Measurements from ENCODE around the gene EVX2. TPM values are rescaled to one million over a fixed set of nuclear protein-coding genes. Genes with fewer than 3 reads are reported as not detected.

The EVX2 gene
- total RNA-seq, 1 donor from 2014 or later: not detected

- Mint-ChIP-seq H3K4me3 (ENCODE audit: low read depth) (no peak overlapping the region), H3K9me3 (ENCODE audit: low read depth) (no peaks in the 10 kb centered on the region), H3K36me3 (ENCODE audit: insufficient read depth) (no peaks in the 10 kb centered on the region), H3K27me3 (peaks cover 76% of the 10 kb centered on the region), H3K4me1 (ENCODE audit: low read depth) (peaks cover 8% of the 10 kb centered on the region), H3K27ac (no peak overlapping the region)
- no peak for DNase-seq (ENCODE audit: low spot score, unreplicated experiment)
- no peak for TF ChIP-seq CTCF (IDR thresholded peaks at IDR 0.05; ENCODE audit: unreplicated experiment)
These were observed 19.8 kb downstream of the EVX2 start for GRCh38 chr2:176063958-176064357.

GRCh38 chr2:176056406-176056805, 27.4 kb downstream of the EVX2 start:
- peaks cover 62% of the 10 kb centered on the region for H3K27me3 Mint-ChIP-seq
- no peak for DNase-seq (ENCODE audit: low spot score, unreplicated experiment)
- H3K36me3 Mint-ChIP-seq (ENCODE audit: insufficient read depth): no peaks in the 10 kb centered on the region
- H3K27ac Mint-ChIP-seq: no peak overlapping the region
- TF ChIP-seq CTCF (IDR thresholded peaks at IDR 0.05; ENCODE audit: unreplicated experiment): no peak
- no peaks in the 10 kb centered on the region for H3K4me1 Mint-ChIP-seq (ENCODE audit: low read depth)
- H3K9me3 Mint-ChIP-seq (ENCODE audit: low read depth): no peaks in the 10 kb centered on the region
- no peak overlapping the region for H3K4me3 Mint-ChIP-seq (ENCODE audit: low read depth)

- Mint-ChIP-seq H3K4me3 (ENCODE audit: low read depth) (no peak overlapping the region), H3K27me3 (peaks cover 26% of the 10 kb centered on the region), H3K4me1 (ENCODE audit: low read depth) (no peaks in the 10 kb centered on the region), H3K27ac (no peak overlapping the region), H3K9me3 (ENCODE audit: low read depth) (no peaks in the 10 kb centered on the region), H3K36me3 (ENCODE audit: insufficient read depth) (peaks cover 1% of the 10 kb centered on the region)
- DNase-seq (ENCODE audit: low spot score, unreplicated experiment): no peak
- TF ChIP-seq CTCF (IDR thresholded peaks at IDR 0.05; ENCODE audit: unreplicated experiment): no peak
These were observed 44.4 kb downstream of the EVX2 start for GRCh38 chr2:176039375-176039774.

- Mint-ChIP-seq H3K4me1 (ENCODE audit: low read depth) (no peaks in the 10 kb centered on the region), H3K4me3 (ENCODE audit: low read depth) (no peak overlapping the region), H3K27ac (no peak overlapping the region), H3K9me3 (ENCODE audit: low read depth) (no peaks in the 10 kb centered on the region), H3K36me3 (ENCODE audit: insufficient read depth) (peaks cover 1% of the 10 kb centered on the region), H3K27me3 (peaks cover 26% of the 10 kb centered on the region)
- TF ChIP-seq CTCF (IDR thresholded peaks at IDR 0.05; ENCODE audit: unreplicated experiment): no peak
- no peak for DNase-seq (ENCODE audit: low spot score, unreplicated experiment)
These were observed 45.1 kb downstream of the EVX2 start for GRCh38 chr2:176038694-176039093.

- TF ChIP-seq CTCF (IDR thresholded peaks at IDR 0.05; ENCODE audit: unreplicated experiment): no peak
- Mint-ChIP-seq H3K9me3 (ENCODE audit: low read depth) (no peaks in the 10 kb centered on the region), H3K4me3 (ENCODE audit: low read depth) (no peak overlapping the region), H3K27ac (no peak overlapping the region), H3K36me3 (ENCODE audit: insufficient read depth) (no peaks in the 10 kb centered on the region), H3K4me1 (ENCODE audit: low read depth) (no peaks in the 10 kb centered on the region), H3K27me3 (peaks cover 23% of the 10 kb centered on the region)
- DNase-seq (ENCODE audit: low spot score, unreplicated experiment): no peak
These were observed 48.6 kb downstream of the EVX2 start for GRCh38 chr2:176035013-176035691.

Measured in progenitor cell of endocrine pancreas (in vitro differentiated cells).